ENCODE data around the gene SMAGP.
A peak's percentile ranks its signal among the peaks of the same experiment; 100 is the strongest.
"Not testable (repeated sequence)": the region's sequence is repeated elsewhere in the genome, so short reads cannot be mapped to it uniquely, and the experiment has no call there.

SMAGP gene, protein sequence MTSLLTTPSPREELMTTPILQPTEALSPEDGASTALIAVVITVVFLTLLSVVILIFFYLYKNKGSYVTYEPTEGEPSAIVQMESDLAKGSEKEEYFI

DNA sequence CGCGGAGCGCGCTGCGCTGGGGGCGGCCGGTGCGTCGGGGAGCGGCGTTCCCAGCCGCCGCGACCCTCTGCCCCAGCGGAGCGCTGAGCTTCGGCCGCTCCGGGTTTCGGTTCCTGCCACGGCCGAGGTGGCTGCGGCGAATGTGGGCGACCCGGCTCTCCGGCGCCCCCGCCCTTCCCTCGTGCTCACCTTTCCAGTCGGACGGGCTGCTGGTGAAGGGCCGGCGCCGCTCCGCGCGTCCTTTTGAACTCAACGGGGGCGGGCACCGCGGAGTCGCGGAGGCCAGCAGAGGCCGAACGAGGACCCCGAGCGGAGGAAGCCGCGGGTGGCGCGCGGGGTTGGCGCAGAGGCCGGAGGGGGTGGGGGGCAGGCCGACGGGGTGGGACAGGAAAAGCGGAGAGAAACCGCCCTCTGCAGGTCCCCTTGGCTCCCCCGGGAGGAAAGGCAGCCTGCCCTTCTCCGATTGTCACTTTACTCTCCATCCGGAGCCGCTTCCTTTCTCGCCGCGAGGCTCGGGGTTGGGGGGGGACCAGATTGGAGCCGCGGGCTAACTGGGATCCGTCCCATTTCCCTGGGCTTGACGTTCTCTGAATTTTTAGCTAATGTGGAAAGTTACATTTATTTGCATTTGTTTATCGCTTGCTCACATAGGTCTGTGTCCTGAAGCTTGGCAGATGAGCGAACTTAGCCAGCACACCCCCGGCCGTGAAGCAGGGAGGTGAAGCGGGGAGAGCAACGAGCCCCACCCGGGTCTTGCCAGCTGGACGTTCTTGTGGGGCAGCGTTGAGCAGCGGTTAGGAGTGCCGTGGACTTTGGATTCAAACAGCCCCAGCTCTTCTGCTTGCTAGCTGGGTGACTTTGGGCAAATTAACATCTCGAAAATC, at the start of gene SMAGP:
Gene SMAGP, minus strand, starts transcription at position 349 of the 884 bp plus-strand sequence. CDS start 1,137 bp downstream, outside the sequence.
- DNase-seq = peak; percentile 60 to 64

DNA sequence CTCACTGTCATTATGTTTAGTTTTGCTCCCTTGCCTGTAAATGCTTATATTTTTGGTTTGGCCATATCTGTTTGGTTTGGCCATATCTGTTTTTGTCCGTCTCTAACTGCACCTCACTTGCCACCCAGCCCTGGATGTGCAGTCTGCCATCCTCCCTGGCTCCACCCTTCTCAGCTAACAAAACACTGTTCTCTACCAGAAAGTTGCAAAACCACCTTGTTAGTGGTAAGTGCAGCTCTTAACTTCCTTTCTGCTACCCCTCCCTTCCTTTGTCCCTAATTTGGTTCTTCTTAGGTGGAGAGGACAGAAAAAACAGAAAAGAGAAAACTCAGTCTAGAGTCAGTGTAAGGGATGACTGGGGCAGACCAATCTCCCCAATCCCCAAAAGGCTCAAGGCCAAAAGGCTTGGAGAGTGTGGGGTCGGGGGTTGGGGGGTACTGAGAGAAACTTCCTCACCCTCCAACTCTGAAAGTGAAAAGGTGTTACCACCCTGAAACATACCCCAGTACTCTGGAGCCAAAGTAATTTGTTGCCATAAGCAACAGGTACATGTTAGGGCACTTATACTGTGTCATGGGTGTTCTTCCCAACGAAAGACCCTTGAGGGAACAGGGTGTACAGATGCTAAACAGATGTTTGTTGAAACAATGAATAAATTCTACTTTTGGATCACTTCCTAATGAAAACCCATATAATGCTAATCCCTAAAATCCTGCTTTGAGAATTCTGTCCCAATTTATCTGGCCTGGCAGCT, 48.8 kb upstream of the SMAGP start:
- DNase-seq = no peak

DNA sequence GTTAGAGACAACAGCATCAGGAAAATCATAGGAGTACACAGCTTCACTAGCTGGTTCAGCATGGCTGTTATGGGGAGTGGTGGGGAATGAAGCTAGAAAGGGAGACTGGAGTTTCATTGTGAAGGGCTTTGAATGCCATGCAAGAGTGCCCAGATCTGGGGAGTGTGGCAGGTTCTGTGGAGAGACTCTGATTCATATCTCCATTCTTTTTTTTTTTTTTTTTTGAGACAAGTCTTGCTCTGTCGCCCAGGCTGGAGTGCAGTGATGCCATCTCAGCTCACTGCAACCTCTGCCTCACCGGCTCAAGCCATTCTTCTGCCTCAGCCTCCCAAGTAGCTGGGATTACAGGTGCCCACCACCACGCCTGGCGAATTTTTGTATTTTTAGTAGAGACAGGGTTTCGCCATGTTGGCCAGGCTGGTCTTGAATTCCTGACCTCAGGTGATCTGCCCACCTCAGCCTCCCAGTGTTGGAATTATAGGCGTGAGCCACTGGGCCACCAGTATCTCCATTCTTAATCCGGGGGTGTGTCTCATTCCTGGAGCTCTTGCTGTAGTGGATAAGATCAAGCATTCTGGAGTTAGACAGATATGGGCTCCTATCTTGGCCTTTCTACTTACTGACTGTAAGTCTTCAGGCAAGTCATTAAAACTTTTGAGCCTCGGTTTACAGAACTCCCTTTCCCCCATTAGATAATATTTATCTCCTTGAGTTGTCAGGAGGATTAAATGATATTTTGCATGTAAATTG, 48.0 kb upstream of the SMAGP start:
- not testable (repeated sequence) for DNase-seq

DNA sequence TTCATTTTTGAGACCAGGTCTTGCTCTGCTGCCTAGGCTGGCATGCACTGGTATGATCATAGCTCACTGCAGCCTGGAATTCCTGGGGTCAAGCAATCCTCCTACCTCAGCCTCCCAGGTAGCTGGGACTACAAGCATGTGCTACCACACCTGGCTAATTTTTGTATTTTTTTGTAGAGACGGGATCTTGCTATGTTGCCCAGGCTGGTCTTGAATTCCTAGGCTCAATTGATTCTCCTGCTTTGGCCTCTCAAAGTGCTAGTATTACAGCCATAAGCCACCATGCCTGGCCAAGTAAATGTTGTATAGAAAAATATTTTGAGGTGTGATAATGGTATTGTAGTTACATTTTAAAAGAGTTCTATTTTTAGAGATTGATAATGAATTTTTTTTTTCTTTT, 41.2 kb upstream of the SMAGP start:
- no peak for DNase-seq

DNA sequence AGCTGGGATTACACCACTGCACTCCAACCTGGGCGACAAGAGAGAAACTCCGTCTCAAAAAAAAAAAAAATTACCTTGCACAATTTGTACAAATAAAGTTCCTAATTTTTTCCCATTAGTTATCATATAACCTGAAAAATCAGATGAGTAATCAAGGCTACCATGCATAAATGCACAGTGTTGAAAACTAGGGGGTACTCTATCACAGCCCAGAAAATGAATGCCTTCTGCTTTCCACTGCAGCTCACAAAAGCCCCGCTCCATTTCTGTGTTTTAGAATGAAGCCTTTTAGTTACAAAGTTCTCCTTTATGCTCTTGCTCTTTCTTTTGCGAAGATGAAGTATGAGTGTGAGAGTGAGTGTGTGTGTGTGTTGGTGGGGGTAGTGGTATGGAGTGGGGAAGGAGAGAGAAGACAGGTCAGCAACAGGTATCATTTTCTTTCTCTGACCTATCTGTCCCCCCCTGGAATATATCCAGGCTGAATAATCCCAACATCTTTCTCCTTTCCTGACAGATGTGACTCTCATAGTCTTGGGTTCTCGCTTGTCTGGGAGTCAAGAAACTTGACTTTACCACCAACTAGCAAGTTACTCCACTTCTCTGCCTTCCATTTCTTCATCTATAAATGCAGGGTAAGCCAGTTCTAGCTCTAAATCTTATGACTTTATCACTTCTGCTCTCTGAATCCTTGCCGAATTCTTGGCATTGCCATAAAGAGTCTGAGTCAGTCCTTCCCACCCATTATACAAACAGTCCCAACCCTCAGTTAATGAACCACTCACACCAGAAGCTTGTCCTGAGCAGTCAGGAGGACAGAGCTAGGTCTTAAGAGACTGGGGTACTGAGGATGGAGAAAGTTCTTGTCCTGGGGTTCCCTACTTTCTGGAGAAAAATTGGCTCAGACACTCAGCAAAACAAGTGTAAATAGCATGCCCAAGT, 37.7 kb upstream of the SMAGP start:
- DNase-seq = no peak

DNA sequence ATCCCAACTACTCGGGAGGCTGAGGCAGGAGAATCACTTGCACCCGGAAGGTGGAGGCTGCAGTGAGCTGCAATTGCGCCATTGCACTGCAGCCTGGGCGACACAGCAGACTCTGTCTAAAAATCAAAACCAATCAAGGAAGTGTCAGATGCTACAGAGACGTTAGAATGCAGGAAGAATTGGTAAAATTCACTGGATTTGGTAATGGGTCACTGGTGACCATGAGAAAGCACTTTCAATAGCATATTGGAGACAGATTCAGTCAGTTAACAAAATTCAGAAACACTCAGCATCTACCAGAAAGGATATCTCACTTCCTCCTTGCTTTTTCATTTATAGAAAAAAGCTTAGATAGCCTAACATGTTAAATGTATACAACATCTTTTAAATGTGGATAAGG, 36.3 kb upstream of the SMAGP start:
- DNase-seq = no peak

DNA sequence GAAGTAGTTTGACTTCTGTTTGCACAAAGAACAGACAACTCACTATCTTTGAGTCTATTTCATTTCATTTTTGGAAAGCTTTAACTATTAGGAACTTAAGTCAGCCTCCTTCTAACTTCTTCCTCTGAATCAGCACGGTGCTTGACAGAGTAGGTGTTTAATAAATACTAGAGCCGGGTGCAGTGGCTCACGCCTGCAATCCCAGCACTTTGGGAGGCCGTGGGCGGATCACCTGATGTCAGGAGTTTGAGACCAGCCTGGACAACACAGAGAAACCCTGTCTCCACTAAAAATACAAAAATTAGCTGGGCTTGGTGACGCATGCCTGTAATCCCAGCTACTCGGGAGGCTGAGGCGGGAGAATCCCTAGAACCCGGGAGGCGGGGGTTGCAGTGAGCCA, 30.6 kb upstream of the SMAGP start:
- not testable (repeated sequence) for DNase-seq

DNA sequence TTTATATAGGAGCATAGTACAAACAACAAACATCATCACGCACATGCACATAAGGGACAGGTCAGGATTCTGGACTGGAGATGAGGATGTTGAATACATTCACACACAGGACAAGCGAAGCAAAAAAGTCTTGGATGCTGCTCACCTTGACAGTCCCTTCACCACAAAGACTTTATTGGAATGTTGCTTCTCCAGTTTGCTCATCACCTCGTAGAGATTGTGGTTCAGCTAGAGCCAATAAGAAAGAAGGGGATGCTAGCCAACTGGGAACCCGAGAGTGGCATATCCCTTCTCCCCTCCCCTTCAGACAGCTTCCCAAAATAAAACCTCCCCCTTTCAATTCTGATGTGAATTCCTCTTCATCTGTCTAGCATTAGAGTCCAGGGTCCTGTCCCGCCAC, 25.4 kb upstream of the SMAGP start:
- DNase-seq = no peak

DNA sequence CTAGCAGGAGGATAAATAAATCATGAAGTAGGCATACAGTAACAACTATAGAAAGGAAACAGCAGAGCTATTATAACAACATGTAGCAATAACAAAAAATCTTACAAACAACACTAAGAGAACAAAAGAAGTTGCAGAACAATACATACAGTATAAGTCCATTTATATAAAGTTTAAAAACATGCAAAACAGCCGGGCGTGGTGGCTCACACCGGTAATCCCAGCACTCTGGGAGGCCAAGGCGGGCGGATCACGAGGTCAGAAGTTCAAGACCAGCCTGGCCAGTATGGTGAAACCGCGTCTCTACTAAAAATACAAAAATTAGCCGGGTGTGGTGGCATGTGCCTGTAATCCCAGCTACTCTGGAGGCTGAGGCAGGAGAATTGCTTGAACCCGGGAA, 23.9 kb upstream of the SMAGP start:
- not testable (repeated sequence) for DNase-seq

DNA sequence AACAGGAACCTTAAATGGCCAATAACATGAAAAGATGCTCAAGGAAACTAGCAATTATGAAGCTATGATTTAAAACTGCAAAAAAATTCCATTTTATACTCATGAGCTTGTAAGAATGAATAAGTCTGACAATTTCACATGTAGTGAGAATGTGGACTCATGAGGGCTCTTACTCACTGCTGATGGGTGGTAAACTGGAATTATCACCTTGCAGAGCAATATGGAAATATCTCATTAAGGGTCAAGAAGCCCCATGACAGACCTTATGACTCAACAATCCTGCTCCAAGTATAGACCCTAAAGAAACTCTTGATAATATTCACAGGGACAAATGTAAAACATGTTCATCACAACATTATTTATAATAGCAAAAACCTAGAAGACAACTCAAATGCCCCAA, 23.5 kb upstream of the SMAGP start:
- no peak for DNase-seq

DNA sequence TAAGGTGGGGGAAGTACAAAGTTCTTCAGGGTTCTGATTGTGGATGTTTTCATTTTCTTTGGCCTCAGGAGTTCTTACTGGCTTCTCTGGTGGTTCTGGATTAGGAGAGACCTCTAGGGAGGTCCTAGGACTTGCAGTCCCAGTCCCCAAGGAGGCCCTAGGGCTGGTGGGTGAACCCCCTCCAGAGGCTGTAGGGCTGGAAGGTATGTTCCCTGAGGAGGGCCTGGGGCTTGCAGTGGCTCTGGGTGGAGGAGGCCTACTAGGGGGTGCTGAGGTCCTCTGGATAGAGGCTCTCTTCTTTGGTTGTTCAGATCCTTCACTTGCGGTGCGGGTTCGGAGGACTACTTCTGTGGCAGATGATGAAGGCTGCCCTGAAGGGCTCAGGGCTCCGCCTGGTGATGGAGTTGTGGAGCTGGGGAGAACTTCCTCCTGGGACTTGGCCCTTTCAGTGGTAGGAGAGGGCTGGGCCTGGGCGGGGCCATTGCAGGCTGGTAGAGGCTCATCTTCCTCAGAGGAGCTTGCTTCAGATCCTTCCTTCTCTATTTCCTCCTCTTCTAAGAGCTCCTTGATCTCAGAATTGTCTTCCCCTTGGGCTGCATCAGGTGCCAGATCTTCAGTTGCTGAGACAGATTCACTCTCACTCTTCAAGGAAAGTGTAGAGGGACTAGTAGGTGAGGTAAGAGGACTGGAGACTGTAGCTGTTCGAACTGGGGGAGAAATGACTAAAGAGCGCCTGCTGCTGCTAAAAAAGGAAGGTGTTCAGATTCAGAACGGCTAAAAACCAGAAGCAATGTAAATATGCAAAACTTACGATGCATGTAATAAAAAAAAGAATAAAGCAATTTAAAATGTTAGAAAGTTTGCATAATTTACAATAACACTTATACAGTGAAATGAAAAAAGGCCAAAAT, 21.6 kb upstream of the SMAGP start:
- DNase-seq = not testable (repeated sequence)

DNA sequence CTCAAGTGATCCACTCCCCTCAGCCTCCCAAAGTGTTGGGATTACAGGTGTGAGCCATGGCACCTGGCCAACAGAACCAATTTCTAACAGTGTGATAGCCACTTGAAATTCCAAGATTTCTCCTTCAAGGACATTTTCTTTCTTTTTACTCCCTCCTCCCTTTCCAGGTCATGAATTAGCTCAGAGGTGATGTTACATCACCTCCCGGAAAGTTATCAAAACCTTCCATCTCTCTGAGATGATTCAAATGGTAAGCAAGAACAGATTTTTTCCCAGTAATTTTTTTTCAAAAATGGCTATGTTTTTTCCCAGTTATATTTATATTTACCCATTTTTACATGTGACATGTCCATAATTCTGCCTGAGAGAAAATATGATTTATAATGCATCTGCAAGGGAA, 15.6 kb upstream of the SMAGP start:
- no peak for DNase-seq

DNA sequence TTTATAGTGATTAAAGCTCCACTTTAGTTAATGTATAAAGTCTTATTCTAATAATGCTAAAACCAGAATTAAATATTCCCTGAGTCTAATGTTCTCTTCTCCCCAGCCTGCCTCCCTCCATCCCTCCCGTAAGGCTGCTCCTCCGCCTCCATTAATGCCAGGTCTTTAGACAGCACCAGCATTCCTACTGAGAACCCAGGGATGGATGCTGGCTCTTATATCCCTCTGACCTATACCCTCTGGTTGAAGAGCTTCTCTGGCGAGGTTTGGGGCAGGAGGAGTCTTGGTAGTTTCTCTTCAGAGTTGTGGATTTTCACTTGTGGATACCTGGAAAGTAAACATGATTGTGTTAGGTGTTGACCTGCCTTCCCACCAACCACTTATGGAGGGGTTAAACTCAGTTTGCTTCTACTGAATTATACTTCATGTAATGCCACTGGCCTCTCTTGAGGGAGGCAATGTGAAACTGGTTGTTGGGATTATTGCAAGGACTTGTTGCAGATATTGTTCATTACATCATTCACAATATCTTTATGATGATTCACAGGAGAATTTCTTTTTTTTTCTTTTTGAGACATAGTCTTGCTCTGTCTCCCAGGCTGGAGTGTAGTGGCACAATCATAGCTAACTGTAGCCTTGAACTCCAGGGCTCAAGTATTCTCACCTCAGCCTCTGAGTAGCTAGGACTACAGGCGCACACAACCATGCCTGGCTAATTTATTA, 11.1 kb upstream of the SMAGP start:
- DNase-seq = no peak

DNA sequence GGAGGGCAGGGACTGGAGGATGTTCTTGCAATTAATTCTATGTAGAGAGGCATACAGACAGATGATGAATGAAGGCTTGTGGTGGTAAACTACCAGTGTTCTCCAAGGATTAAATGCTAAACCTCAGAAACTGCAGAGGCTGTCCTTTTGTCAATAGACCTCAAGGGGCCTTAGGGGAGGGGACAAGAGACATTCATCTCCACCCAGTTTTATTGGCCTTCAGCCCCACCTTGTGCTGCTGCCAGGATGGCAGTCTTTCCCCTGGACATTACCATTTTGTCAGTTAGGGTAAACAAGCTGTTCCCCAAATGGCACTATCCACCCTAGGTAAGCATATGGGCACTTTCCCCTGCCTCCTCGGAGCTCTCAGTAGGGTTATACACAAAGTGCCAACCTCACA, 4.9 kb upstream of the SMAGP start:
- no peak for DNase-seq

DNA sequence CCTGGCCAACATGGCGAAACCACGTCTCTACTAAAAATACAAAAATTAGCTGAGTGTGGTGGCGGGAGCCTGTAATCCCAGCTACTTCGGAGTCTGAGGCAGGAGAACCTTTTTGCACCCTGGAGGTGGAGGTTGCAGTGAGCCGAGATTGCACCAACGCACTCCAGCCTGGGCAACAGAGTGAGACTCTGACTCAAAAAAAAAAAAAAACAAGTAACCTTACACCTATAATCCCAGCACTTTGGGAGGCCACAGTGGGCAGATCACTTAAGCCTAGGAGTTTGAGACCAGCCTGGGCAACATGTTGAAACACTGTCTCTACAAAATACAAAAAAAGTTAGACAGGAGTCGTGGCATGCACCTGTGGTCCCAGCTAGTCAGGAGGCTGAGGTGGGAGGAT, 2.6 kb upstream of the SMAGP start:
- DNase-seq = not testable (repeated sequence)

DNA sequence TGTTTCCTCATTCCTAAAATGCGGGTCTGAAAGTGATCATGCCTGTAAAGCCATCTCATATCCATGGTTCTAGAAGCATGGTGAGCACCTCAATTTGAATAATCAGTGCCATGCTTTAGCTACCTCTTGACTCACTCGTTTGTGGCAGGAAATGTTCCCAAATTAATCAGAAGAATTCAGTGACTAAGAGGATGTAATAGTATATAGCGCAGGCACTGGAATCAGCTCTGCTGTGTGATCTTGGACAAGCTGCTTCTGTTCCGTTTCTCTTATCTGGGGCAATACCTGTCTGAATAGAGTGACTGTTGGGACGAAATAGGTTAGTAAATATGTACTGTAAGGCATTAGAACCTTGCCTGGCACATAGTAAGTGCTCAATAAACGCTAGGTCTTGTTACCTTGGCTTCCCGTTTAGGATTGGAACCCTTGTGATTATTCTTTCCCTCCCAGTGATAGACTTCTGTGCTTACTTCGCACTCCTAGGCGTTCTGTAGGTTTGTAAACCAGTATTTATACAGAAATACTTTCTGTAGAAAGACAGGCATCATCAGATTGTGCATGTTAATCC, 820 bp upstream of the SMAGP start:
- DNase-seq = no peak

DNA sequence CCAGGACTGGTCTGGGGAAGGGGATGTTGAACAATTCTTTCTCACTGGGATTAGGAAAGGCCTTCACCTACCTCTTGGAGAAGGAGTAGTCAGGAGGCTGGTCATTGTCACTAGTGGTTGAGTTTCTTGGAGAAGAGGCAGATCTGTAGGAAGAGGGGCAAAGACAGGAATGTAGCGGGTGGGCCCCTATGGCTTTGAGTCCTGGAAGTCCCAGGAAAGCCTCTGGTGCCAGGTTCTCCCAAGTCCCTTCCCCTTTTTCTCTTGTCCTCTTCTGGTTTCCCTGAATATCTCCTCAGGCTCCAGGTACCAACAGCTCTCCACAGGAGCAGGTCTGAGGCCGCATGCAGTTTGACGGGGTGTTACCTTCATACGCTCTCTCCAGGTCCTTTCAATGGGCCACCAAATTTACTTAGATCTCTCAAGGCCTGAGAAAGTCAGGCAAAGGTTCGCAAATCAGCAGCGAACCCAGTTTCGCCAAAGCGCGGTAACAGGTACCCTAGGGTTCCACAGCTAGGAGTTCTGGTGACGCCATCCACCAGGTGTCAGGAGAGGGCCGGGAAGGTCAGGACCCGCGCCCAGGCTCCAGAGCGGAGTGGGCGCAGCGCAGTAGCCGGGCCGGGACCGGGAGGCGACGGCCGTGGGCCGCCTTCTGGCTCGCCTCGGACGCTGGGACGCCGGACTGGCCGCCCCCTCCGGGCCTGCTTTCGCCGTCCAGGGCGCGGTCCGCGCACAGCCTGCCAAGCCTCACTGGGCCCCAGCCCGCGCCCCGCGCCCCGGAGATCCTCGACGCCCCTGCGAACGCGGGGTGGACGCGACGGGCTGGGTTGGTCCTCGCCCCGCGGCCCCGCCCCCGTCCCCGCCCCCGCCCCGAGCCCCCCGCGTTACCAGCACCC, 795 bp downstream of the SMAGP start:
- DNase-seq = no peak

DNA sequence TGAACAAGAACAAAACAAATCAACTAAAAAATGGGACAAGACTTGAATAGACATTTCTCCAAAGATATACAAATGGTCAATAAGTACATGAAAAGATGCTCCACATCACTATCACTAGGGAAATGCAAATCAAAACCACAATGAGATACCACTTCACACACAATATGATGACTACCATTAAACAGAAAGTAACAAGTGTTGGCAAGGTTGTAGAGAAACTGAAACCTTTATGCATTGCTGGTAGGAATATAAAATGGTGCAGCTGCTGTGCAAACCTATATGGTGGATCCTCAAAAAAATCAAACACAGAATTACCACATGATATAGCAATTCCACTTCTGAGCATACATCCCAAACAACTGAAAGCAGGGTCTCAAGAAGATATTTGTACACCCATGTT, 5.2 kb downstream of the SMAGP start:
- DNase-seq = no peak

DNA sequence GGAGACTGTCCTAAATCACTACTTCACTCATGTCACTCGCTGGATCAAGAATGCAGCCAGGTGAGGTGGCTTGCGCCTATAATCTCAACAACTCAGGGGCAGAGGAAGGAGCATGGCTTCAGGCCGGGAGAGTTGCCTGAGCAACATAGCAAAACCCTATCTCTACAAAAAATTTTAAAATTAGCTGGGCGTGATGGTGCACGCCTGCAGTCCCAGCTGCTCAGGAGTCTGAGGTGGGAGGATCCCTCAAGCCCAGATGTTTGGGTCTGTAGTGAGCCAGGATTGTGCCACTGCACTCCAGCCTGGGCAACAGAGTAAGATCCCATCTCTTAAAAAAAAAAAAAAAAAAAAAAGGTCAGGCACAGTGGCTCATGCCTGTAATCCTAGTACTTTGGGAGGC, 5.9 kb downstream of the SMAGP start:
- DNase-seq = no peak
